CD4-positive, alpha-beta T cell (primary cell): Measurements from ENCODE around the gene ANXA10. TPM values are rescaled to one million over a fixed set of nuclear protein-coding genes. Genes with fewer than 3 reads are reported as not detected.

Source experiments
- ATAC-seq: fragments of 200-7000 bp; cut with Tn5 transposase; one replicate; pipeline ENCODE4 v1.10.0; 2022; ENCODE audit warnings: mild to moderate bottlenecking; ENCODE audit not compliant: poor library complexity
- CTCF ChIA-PET: fragments of 350-600 bp; sonication (Branson Sonifier 250); formaldehyde crosslinking; loops from one replicate; lab custom pipeline; 2021; ENCODE audit warnings: antibody characterized with exemption, inconsistent platforms; lab: Charles Lee
- POLR2A ChIA-PET: fragments of 350-600 bp; sonication (Branson Sonifier 250); formaldehyde crosslinking; loops from one replicate; lab custom pipeline; 2021; ENCODE audit warnings: antibody characterized with exemption, inconsistent platforms; lab: Charles Lee
- DNase-seq, 14 experiments: peaks; one replicate each; pipeline ENCODE4 v3.0.0-alpha.2; 2013 to 2020; ENCODE audit warnings: mixed read lengths in 2 of 14
- H3K27ac ChIP-seq, 2 donors: one replicate each; pipeline versions ENCODE4 v1.5.1 to v1.7.0; 2013; ENCODE audit warnings: low read length in 2 of 2, low read depth in 1 of 2, mild to moderate bottlenecking in 1 of 2
- H3K27me3 ChIP-seq, 2 experiments: 1 replicate in 1 of 2; 2 replicates in 1 of 2; pipeline versions ENCODE4 v1.6.1 to v1.7.0; 2013; ENCODE audit warnings: low read length in 2 of 2, control low read depth in 1 of 2, mild to moderate bottlenecking in 1 of 2, moderate library complexity in 1 of 2; ENCODE audit not compliant: insufficient read depth in 2 of 2, control insufficient read depth in 1 of 2
- H3K36me3 ChIP-seq: one replicate; pipeline ENCODE4 v1.6.1; 2013; ENCODE audit warnings: low read length, control low read depth; ENCODE audit not compliant: insufficient read depth
- H3K4me1 ChIP-seq: one replicate; pipeline ENCODE4 v1.6.1; 2013; ENCODE audit warnings: low read length, control low read depth; ENCODE audit not compliant: insufficient read depth
- H3K4me3 ChIP-seq: one replicate; pipeline ENCODE4 v1.5.1; 2013; ENCODE audit warnings: mild to moderate bottlenecking, low read length, moderate library complexity
- H3K9me3 ChIP-seq, 2 experiments: 1 replicate in 1 of 2; 2 replicates in 1 of 2; pipeline versions ENCODE4 v1.6.1 to v1.7.0; 2013; ENCODE audit warnings: low read length in 2 of 2, mild to moderate bottlenecking in 2 of 2, control low read depth in 1 of 2, moderate library complexity in 1 of 2; ENCODE audit not compliant: control insufficient read depth in 1 of 2, insufficient read depth in 1 of 2
- H3K27ac Mint-ChIP-seq: one replicate; pipeline ENCODE4 v1.8.0; 2020; ENCODE audit warnings: mixed read lengths
- H3K27me3 Mint-ChIP-seq: one replicate; pipeline ENCODE4 v1.8.0; 2021; ENCODE audit warnings: mixed read lengths
- H3K36me3 Mint-ChIP-seq: one replicate; pipeline ENCODE4 v1.8.0; 2021; ENCODE audit warnings: low read depth, mixed read lengths
- H3K4me1 Mint-ChIP-seq: one replicate; pipeline ENCODE4 v1.8.0; 2021; ENCODE audit warnings: low read depth, mixed read lengths
- H3K4me3 Mint-ChIP-seq: one replicate; pipeline ENCODE4 v1.8.0; 2020; ENCODE audit warnings: mild to moderate bottlenecking, mixed read lengths
- H3K9me3 Mint-ChIP-seq: one replicate; pipeline ENCODE4 v1.8.0; 2020; ENCODE audit warnings: mixed read lengths
- CTCF ChIP-seq: fragments of 200-600 bp; IDR thresholded peaks from one replicate; pipeline ENCODE4 v1.8.0; 2022; ENCODE audit warnings: antibody characterized with exemption, mild to moderate bottlenecking
- intact Hi-C, 2 experiments: fragments of 100-400 bp; cut with DNase I in 1 of 2; cut with micrococcal nuclease in 1 of 2; formaldehyde crosslinking; loops; one replicate each; pipeline versions ENCODE4 v1.15.1 to v1.9.0; 2023 to 2025; cut with DNase I, micrococcal nuclease
- total RNA-seq, 174 experiments: library from RNA in 2 of 174; stranded (reverse) in 2 of 174; gene quantifications; one replicate each; pipeline ENCODE4 v1.2.3 and lab custom pipeline; 2021 to 2026

ANXA10 gene
- total RNA-seq, 2 experiments from 2014 or later, result not detected

GRCh38 chr4:168063031-168063430 lies 29.3 kb upstream of the ANXA10 start:
- no peaks in the 10 kb centered on the region for H3K9me3 Mint-ChIP-seq
- no peak overlapping the region for H3K27ac ChIP-seq
- ChIA-PET CTCF (no interaction called here), POLR2A (no interaction called here)
- H3K27me3 Mint-ChIP-seq, result peaks cover 6% of the 10 kb centered on the region
- H3K36me3 ChIP-seq, result no peaks in the 10 kb centered on the region
- no peaks in the 10 kb centered on the region for H3K36me3 Mint-ChIP-seq
- intact Hi-C loops, result no loop called here
- H3K27me3 ChIP-seq, result no peaks in the 10 kb centered on the region
- ATAC-seq (no peak), DNase-seq (no peak)
- no peak overlapping the region for H3K4me3 Mint-ChIP-seq
- H3K4me1 Mint-ChIP-seq, result no peaks in the 10 kb centered on the region
- H3K9me3 ChIP-seq, result no peaks in the 10 kb centered on the region
- H3K27ac Mint-ChIP-seq, result no peak overlapping the region
- no peak for TF ChIP-seq CTCF
- no peak overlapping the region for H3K4me3 ChIP-seq
- no peaks in the 10 kb centered on the region for H3K4me1 ChIP-seq

- no peaks in the 10 kb centered on the region for H3K4me1 Mint-ChIP-seq
- peaks cover 4% of the 10 kb centered on the region for H3K27me3 Mint-ChIP-seq
- no peak overlapping the region for H3K4me3 Mint-ChIP-seq
- CTCF ChIA-PET, result no interaction called here
- no peak overlapping the region for H3K27ac ChIP-seq
- no peak for DNase-seq
- no peak for ATAC-seq
- no peaks in the 10 kb centered on the region for H3K36me3 Mint-ChIP-seq
- H3K9me3 Mint-ChIP-seq, result peaks cover 2% of the 10 kb centered on the region
- no peak overlapping the region for H3K27ac Mint-ChIP-seq
- no peaks in the 10 kb centered on the region for H3K27me3 ChIP-seq
- no peaks in the 10 kb centered on the region for H3K9me3 ChIP-seq
- no peak overlapping the region for H3K4me3 ChIP-seq
- no peaks in the 10 kb centered on the region for H3K36me3 ChIP-seq
- H3K4me1 ChIP-seq, result no peaks in the 10 kb centered on the region
- intact Hi-C loops, result loop anchor here in 1 of 2 experiments (10.0 kb wide), 2 partner anchors 1046 to 1906 kb away; no protein-coding TSS in a partner anchor
- no peak for TF ChIP-seq CTCF
- POLR2A ChIA-PET, result no interaction called here
Measured at GRCh38 chr4:168070903-168071302, 21.4 kb upstream of the ANXA10 start.

- intact Hi-C loops, result loop anchor here in 1 of 2 experiments (10.0 kb wide), 2 partner anchors 1047 to 1907 kb away; no protein-coding TSS in a partner anchor
- no peak overlapping the region for H3K27ac Mint-ChIP-seq
- DNase-seq (no peak), ATAC-seq (no peak)
- H3K9me3 Mint-ChIP-seq, result peaks cover 2% of the 10 kb centered on the region
- no peaks in the 10 kb centered on the region for H3K36me3 Mint-ChIP-seq
- no peaks in the 10 kb centered on the region for H3K4me1 Mint-ChIP-seq
- H3K27me3 Mint-ChIP-seq, result peaks cover 4% of the 10 kb centered on the region
- TF ChIP-seq CTCF, result no peak
- no peak overlapping the region for H3K4me3 Mint-ChIP-seq
- no peak overlapping the region for H3K4me3 ChIP-seq
- no peak overlapping the region for H3K27ac ChIP-seq
- H3K9me3 ChIP-seq, result no peaks in the 10 kb centered on the region
- POLR2A ChIA-PET, result no interaction called here
- CTCF ChIA-PET, result no interaction called here
- H3K36me3 ChIP-seq, result no peaks in the 10 kb centered on the region
- H3K27me3 ChIP-seq, result no peaks in the 10 kb centered on the region
- H3K4me1 ChIP-seq, result no peaks in the 10 kb centered on the region
Measured at GRCh38 chr4:168071304-168071703, 21.0 kb upstream of the ANXA10 start.
